ENCODE results near the gene MBP.

Gene MBP

GRCh38 chr18:77151033-77151771 lies 18.6 kb upstream of the MBP start:
- no peak for DNase-seq (ENCODE audit: low read depth in 2 of 2)

- no peak for DNase-seq (ENCODE audit: low read depth in 2 of 2)
These were observed 18.0 kb upstream of the MBP start for GRCh38 chr18:77150588-77150987.

GRCh38 chr18:77148289-77148688 lies 15.7 kb upstream of the MBP start:
- no peak for DNase-seq (ENCODE audit: low read depth in 2 of 2)

GRCh38 chr18:77147418-77147852 lies 14.9 kb upstream of the MBP start:
- DNase-seq (ENCODE audit: low read depth in 2 of 2), result no peak

GRCh38 chr18:77146249-77147080 lies 13.9 kb upstream of the MBP start:
- no peak for DNase-seq (ENCODE audit: low read depth in 2 of 2)

- no peak for DNase-seq (ENCODE audit: low read depth in 2 of 2)
These were observed 12.8 kb upstream of the MBP start for GRCh38 chr18:77145364-77145901.

- no peak for DNase-seq (ENCODE audit: low read depth in 2 of 2)
These were observed 12.0 kb upstream of the MBP start for GRCh38 chr18:77144451-77145118.

- DNase-seq (ENCODE audit: low read depth in 2 of 2), result no peak
These were observed 11.5 kb upstream of the MBP start for GRCh38 chr18:77144046-77144445.

GRCh38 chr18:77143196-77143595 lies 10.6 kb upstream of the MBP start:
- DNase-seq (ENCODE audit: low read depth in 2 of 2), result no peak

- DNase-seq (ENCODE audit: low read depth in 2 of 2), result no peak
These were observed 9.0 kb upstream of the MBP start for GRCh38 chr18:77141401-77142118.

GRCh38 chr18:77140439-77141109 lies 8.0 kb upstream of the MBP start:
- DNase-seq (ENCODE audit: low read depth in 2 of 2), result no peak

- DNase-seq (ENCODE audit: low read depth in 2 of 2), result no peak
These were observed 7.4 kb upstream of the MBP start for GRCh38 chr18:77140030-77140429.

- DNase-seq (ENCODE audit: low read depth in 2 of 2), result no peak
These were observed 7.0 kb upstream of the MBP start for GRCh38 chr18:77139619-77140018.

- no peak for DNase-seq (ENCODE audit: low read depth in 2 of 2)
These were observed 5.7 kb upstream of the MBP start for GRCh38 chr18:77138270-77138669.

GRCh38 chr18:77137851-77138250 lies 5.3 kb upstream of the MBP start:
- DNase-seq (ENCODE audit: low read depth in 2 of 2), result no peak

GRCh38 chr18:77136871-77137665 lies 4.5 kb upstream of the MBP start:
- DNase-seq (ENCODE audit: low read depth in 2 of 2), result no peak

GRCh38 chr18:77136076-77136718 lies 3.6 kb upstream of the MBP start:
- DNase-seq (ENCODE audit: low read depth in 2 of 2), result no peak

GRCh38 chr18:77135339-77136075 lies 2.9 kb upstream of the MBP start:
- no peak for DNase-seq (ENCODE audit: low read depth in 2 of 2)

GRCh38 chr18:77134611-77135010 lies 2.0 kb upstream of the MBP start:
- DNase-seq (ENCODE audit: low read depth in 2 of 2), result no peak
